ENCODE results near the gene TTYH3. TPM values are rescaled to one million over a fixed set of nuclear protein-coding genes. Genes with fewer than 3 reads are reported as not detected.

The TTYH3 gene
- total and polyA plus RNA-seq, 2 of the 8 experiments (the other 6 are each of a cell fraction or from before 2014, with no cell fraction given): 66.2 to 169 TPM

DNA sequence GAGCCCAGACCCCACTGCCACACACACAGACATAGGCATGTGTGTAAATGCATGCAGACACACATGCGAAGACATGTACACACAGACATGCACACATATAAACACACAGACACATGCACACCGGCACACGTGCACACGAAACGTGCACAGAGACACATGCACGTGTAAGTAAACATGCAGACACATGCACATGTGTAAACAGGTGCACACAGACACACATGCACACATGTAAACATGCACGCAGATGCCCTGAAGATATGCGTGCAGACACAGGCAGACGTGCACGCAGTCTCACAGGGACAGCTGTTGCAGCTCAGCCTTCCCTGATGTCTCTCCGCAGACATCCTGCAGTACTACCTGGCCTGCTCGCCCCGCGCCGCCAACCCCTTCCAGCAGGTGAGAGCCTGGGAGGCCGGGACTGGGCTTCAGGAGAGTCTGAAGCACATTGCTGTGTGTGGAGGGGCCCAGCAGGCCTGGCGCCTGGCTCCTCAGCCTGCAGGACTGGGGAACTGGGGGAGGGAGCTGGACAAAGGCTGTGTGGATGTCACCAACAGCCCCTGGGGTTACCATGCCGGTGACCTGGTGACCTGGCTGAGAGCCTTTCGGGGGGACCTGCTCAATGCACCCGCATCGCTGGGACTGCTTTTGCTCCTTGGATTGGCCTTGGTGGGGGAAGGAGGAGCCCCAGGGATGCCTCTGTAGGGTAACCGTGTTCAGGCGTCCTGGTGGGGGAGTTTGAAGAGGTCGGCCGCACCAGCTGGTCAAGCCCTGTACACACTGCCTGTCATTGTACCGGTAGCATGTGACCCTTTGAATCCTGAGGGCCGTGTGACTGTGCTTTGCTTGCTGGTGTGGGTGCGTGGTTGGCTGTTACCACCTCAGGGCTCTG lies 20.3 kb downstream of the TTYH3 start:
- no peak for FAIRE-seq

More for the DNA sequence above, 20.3 kb downstream of the TTYH3 start:
- no peak for DNase-seq (ENCODE audit: low read depth in 1 of 2, low spot score in 2 of 2)
- Histone ChIP-seq H3K14ac (ENCODE audit: insufficient read length) (no peak overlapping the region), H3K79me1 (ENCODE audit: low read depth, low read length) (no peaks in the 10 kb centered on the region; the same call in 1 of the 2 replicates), H3K56ac (replicated peaks; ENCODE audit: insufficient read length, low read depth, low read length) (no peak overlapping the region), H4K91ac (replicated peaks; ENCODE audit: insufficient read length, low read length) (peak overlapping the region; percentile 61), H4K5ac (ENCODE audit: insufficient read length, low read depth, low read length) (no peak overlapping the region), H3K79me2 (ENCODE audit: control insufficient read depth in 1 of 2, insufficient read depth in 2 of 2, low read length in 2 of 2) (no peaks in the 10 kb centered on the region), H2BK5ac (ENCODE audit: low read depth, low read length) (peak overlapping the region; percentile 14; the same call in 1 of the 2 replicates), H3K23ac (ENCODE audit: insufficient read length) (no peak overlapping the region), H3K36me3 (ENCODE audit: control insufficient read depth in 2 of 4, insufficient read depth in 4 of 4, low read length in 3 of 4) (peaks cover 9 to 42% (median 28%) of the 10 kb centered on the region in 4 experiments), H3K9ac (replicated peaks in 1 of 4; ENCODE audit: extremely low read depth in 1 of 4, low read depth in 3 of 4, low read length in 3 of 4) (no peak overlapping the region), H3K9me3 (ENCODE audit: insufficient read depth in 2 of 2, low read depth in 1 of 2, low read length in 1 of 2) (no peaks in the 10 kb centered on the region), H3K4me2 (ENCODE audit: insufficient read depth in 1 of 2, low read depth in 2 of 2, low read length in 2 of 2) (no peak overlapping the region), H3K27ac (ENCODE audit: low read depth, low read length) (0 out of 2 replicates have a peak overlapping the region, but pooled peaks have one; percentile 34), H3K4me1 (replicated peaks in 1 of 4; ENCODE audit: control insufficient read depth in 3 of 4, insufficient read depth in 4 of 4, low read length in 3 of 4) (peaks cover 0 to 1% (median 0%) of the 10 kb centered on the region in 4 experiments; a peak in 1 of 7 replicates), H2AK5ac (ENCODE audit: low read depth, low read length) (no peak overlapping the region), H4K8ac (ENCODE audit: extremely low read depth, insufficient read depth, low read length) (peak overlapping the region; percentile 35; the same call in 1 of the 2 replicates), H2BK15ac (ENCODE audit: low read length) (no peak overlapping the region), H3K27me3 (replicated peaks in 1 of 4; ENCODE audit: control insufficient read depth in 3 of 4, extremely low read depth in 1 of 4, insufficient read depth in 3 of 4, low read length in 3 of 4) (no peaks in the 10 kb centered on the region; a peak in 2 of 7 replicates), H2BK120ac (replicated peaks; ENCODE audit: low read depth, low read length) (no peak overlapping the region), H3K18ac (ENCODE audit: extremely low read depth, low read length) (no peak overlapping the region), H2BK12ac (ENCODE audit: low read depth, low read length) (no peak overlapping the region), H3K4me3 (ENCODE audit: extremely low read depth in 1 of 4, insufficient read depth in 2 of 4, low read depth in 3 of 4, low read length in 4 of 4) (no peak overlapping the region), H2AFZ (ENCODE audit: low read length) (no peak overlapping the region), H4K20me1 (replicated peaks in 1 of 2; ENCODE audit: control insufficient read depth in 1 of 2, insufficient read depth in 2 of 2, low read length in 2 of 2) (peaks cover 7 to 32% of the 10 kb centered on the region in 2 experiments), H2BK20ac (ENCODE audit: low read length) (no peak overlapping the region), H3K23me2 (ENCODE audit: low read depth, low read length) (peaks cover 2% of the 10 kb centered on the region; the same call in 1 of the 2 replicates), H3K4ac (replicated peaks; ENCODE audit: insufficient read length, low read depth, low read length) (peak overlapping the region; percentile 19)
- TF ChIP-seq ASH2L (IDR thresholded peaks at IDR 0.05; ENCODE audit: low read length): no peak
- ChIA-PET POLR2A (ENCODE audit: partially characterized antibody) (interaction anchor here (1.9 kb wide), 1 partner anchor 8 kb away, joined by 9 read pairs; no protein-coding TSS in a partner anchor), CTCF (ENCODE audit: partially characterized antibody) (interaction anchor here (0.5 to 4.2 kb wide), 15 partner anchors 7 to 200 kb away, joined by 3 to 29 read pairs (median 5); no protein-coding TSS in a partner anchor)
- WGBS, 2 experiments (ENCODE audit: extremely low coverage in 1 of 2, insufficient coverage in 1 of 2, insufficient read length in 1 of 2, insufficient replicate concordance in 2 of 2, low coverage in 1 of 2, low lambda C conversion rate in 2 of 2, missing lambda C conversion rate in 1 of 2): 93% methylated on average over 28 of the region's 28 CpGs; no CpG with 5 or more reads in 1 of the 2 experiments

Data from H1 (cell line).